HG03039 (cell line): Measurements from ENCODE around the gene SLC16A2.

ENCODE experiments used
- ATAC-seq: cut with Tn5 transposase; IDR thresholded peaks from one replicate; pipeline ENCODE4 v1.9.1; 2021; ENCODE audit warnings: mild to moderate bottlenecking, moderate library complexity; ENCODE audit not compliant: unreplicated experiment

SLC16A2 gene

GRCh38 chrX:74421036-74421739 lies at the start of gene SLC16A2:
SLC16A2 (plus strand) TSS chrX:74421493; CDS start chrX:74421638, 145 bp downstream.
- no peak for ATAC-seq

GRCh38 chrX:74372272-74372671 lies 49.0 kb upstream of the SLC16A2 start:
- ATAC-seq, result no peak

- ATAC-seq, result no peak
Observed at GRCh38 chrX:74377282-74377681, 44.0 kb upstream of the SLC16A2 start.

GRCh38 chrX:74382613-74383012 lies 38.7 kb upstream of the SLC16A2 start:
- no peak for ATAC-seq

- no peak for ATAC-seq
Observed at GRCh38 chrX:74383611-74384010, 37.7 kb upstream of the SLC16A2 start.

- ATAC-seq, result no peak
Observed at GRCh38 chrX:74389016-74389722, 32.1 kb upstream of the SLC16A2 start.

GRCh38 chrX:74395556-74395955 lies 25.7 kb upstream of the SLC16A2 start:
- no peak for ATAC-seq

GRCh38 chrX:74405973-74406489 lies 15.3 kb upstream of the SLC16A2 start:
- no peak for ATAC-seq

- ATAC-seq, result peak; percentile 62
Observed at GRCh38 chrX:74408304-74408703, 13.0 kb upstream of the SLC16A2 start.

- ATAC-seq, result no peak
Observed at GRCh38 chrX:74419864-74420195, 1.5 kb upstream of the SLC16A2 start.

- no peak for ATAC-seq
Observed at GRCh38 chrX:74420196-74421035, 877 bp upstream of the SLC16A2 start.

GRCh38 chrX:74421740-74422352 lies 553 bp downstream of the SLC16A2 start:
- ATAC-seq, result no peak

- no peak for ATAC-seq
Observed at GRCh38 chrX:74422576-74423288, 1.4 kb downstream of the SLC16A2 start.

- no peak for ATAC-seq
Observed at GRCh38 chrX:74423289-74423998, 2.2 kb downstream of the SLC16A2 start.

- ATAC-seq, result no peak
Observed at GRCh38 chrX:74426071-74426470, 4.8 kb downstream of the SLC16A2 start.

GRCh38 chrX:74426615-74427014 lies 5.3 kb downstream of the SLC16A2 start:
- ATAC-seq, result no peak

- no peak for ATAC-seq
Observed at GRCh38 chrX:74431797-74432196, 10.5 kb downstream of the SLC16A2 start.

GRCh38 chrX:74434336-74434735 lies 13.0 kb downstream of the SLC16A2 start:
- no peak for ATAC-seq

- ATAC-seq, result no peak
Observed at GRCh38 chrX:74437530-74437929, 16.2 kb downstream of the SLC16A2 start.

- no peak for ATAC-seq
Observed at GRCh38 chrX:74438764-74439163, 17.5 kb downstream of the SLC16A2 start.
